Nephron progenitor cell (in vitro differentiated cells): ENCODE results near the gene GPR157.

Experiments
- DNase-seq: peaks from one replicate; pipeline ENCODE4 v3.0.0; 2021
- H3K27ac Mint-ChIP-seq: 2 replicates; pipeline ENCODE4 v1.8.0; 2021; ENCODE audit warnings: mild to moderate bottlenecking, moderate library complexity, mixed read lengths
- H3K27me3 Mint-ChIP-seq: 2 replicates; pipeline ENCODE4 v1.8.0; 2021; ENCODE audit warnings: mild to moderate bottlenecking, low read depth, mixed read lengths; ENCODE audit not compliant: poor library complexity
- H3K36me3 Mint-ChIP-seq: 2 replicates; pipeline ENCODE4 v1.8.0; 2021; ENCODE audit warnings: low read depth, mixed read lengths
- H3K4me1 Mint-ChIP-seq: 2 replicates; pipeline ENCODE4 v1.8.0; 2021; ENCODE audit warnings: mixed read lengths
- H3K4me3 Mint-ChIP-seq: 2 replicates; pipeline ENCODE4 v1.8.0; 2021; ENCODE audit warnings: mild to moderate bottlenecking, moderate library complexity, mixed read lengths
- H3K9me3 Mint-ChIP-seq: 2 replicates; pipeline ENCODE4 v1.8.0; 2021; ENCODE audit warnings: mild to moderate bottlenecking, moderate library complexity, mixed read lengths
- TF ChIP-seq, protein P1 (sequence below): fragments of 200-600 bp; sonication (generic); IDR thresholded peaks from 2 replicates; pipeline ENCODE4 v1.5.0; 2021; ENCODE audit warnings: antibody characterized with exemption

The GPR157 gene

GRCh38 chr1:9093581-9093980 lies 35.3 kb downstream of the GPR157 start:
- TF ChIP-seq, protein P1, sequence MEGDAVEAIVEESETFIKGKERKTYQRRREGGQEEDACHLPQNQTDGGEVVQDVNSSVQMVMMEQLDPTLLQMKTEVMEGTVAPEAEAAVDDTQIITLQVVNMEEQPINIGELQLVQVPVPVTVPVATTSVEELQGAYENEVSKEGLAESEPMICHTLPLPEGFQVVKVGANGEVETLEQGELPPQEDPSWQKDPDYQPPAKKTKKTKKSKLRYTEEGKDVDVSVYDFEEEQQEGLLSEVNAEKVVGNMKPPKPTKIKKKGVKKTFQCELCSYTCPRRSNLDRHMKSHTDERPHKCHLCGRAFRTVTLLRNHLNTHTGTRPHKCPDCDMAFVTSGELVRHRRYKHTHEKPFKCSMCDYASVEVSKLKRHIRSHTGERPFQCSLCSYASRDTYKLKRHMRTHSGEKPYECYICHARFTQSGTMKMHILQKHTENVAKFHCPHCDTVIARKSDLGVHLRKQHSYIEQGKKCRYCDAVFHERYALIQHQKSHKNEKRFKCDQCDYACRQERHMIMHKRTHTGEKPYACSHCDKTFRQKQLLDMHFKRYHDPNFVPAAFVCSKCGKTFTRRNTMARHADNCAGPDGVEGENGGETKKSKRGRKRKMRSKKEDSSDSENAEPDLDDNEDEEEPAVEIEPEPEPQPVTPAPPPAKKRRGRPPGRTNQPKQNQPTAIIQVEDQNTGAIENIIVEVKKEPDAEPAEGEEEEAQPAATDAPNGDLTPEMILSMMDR = no peak
- Mint-ChIP-seq H3K27ac (no peak overlapping the region), H3K36me3 (peaks cover 14% of the 10 kb centered on the region), H3K27me3 (peaks cover 3% of the 10 kb centered on the region), H3K4me3 (no peak overlapping the region), H3K4me1 (peaks cover 5% of the 10 kb centered on the region), H3K9me3 (peaks cover 46% of the 10 kb centered on the region)
- no peak for DNase-seq

DNA sequence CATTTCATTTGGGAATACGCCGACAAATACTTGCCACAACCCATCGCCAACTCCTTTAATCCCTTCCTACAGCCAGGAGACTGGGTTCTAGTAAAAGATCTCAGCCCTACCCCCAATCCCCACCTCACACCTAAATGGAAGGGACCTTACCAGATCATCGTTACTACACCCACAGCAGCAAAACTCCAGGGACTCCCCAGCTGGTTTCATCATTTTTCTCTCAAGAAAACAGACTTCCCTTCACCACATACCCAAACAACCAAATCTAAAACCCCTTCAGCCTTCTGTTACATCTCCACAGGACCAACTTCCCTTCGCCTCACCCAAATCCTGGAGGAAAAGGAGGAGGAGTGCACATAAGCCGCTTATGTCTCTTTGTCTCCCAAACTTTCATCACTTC lies 35.8 kb downstream of the GPR157 start:
- peaks cover 46% of the 10 kb centered on the region for H3K9me3 Mint-ChIP-seq
- no peak overlapping the region for H3K4me3 Mint-ChIP-seq
- DNase-seq = no peak
- H3K27me3 Mint-ChIP-seq = peaks cover 3% of the 10 kb centered on the region
- no peak overlapping the region for H3K27ac Mint-ChIP-seq
- TF ChIP-seq, protein P1 = no peak
- peaks cover under 1% of the 10 kb centered on the region for H3K4me1 Mint-ChIP-seq
- H3K36me3 Mint-ChIP-seq = peaks cover 14% of the 10 kb centered on the region

- Mint-ChIP-seq H3K36me3 (peaks cover 15% of the 10 kb centered on the region), H3K27me3 (peaks cover 14% of the 10 kb centered on the region), H3K4me3 (no peak overlapping the region), H3K27ac (no peak overlapping the region), H3K9me3 (peaks cover 29% of the 10 kb centered on the region), H3K4me1 (peaks cover 21% of the 10 kb centered on the region)
- no peak for DNase-seq
- TF ChIP-seq, protein P1 = no peak
These were observed 40.1 kb downstream of the GPR157 start for GRCh38 chr1:9088807-9089206.

- peaks cover 14% of the 10 kb centered on the region for H3K27me3 Mint-ChIP-seq
- no peak overlapping the region for H3K27ac Mint-ChIP-seq
- H3K4me3 Mint-ChIP-seq = no peak overlapping the region
- H3K9me3 Mint-ChIP-seq = peaks cover 29% of the 10 kb centered on the region
- DNase-seq = no peak
- H3K36me3 Mint-ChIP-seq = peaks cover 15% of the 10 kb centered on the region
- H3K4me1 Mint-ChIP-seq = peaks cover 28% of the 10 kb centered on the region
- TF ChIP-seq, protein P1 = no peak
These were observed 41.3 kb downstream of the GPR157 start for GRCh38 chr1:9087411-9088125.

DNA sequence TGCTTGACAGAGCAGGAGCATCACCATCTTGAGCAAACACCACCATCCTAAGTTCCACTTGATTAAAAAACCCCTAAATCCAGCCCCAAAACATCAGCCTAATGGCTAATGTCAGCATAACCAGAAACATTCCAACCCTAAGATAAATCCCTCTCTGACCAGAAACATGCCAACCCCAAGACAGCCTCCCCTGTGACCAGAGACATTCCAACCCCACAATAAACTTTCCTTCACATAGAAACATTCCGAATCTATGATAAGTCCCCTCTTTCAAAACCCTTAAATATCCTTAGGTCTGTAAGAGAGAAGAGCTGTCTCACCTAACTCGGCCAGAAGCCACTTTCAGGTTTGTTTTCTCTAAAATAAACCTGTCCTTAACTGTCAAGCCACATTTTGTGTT lies 42.1 kb downstream of the GPR157 start:
- peaks cover 14% of the 10 kb centered on the region for H3K27me3 Mint-ChIP-seq
- peaks cover 29% of the 10 kb centered on the region for H3K9me3 Mint-ChIP-seq
- H3K4me3 Mint-ChIP-seq = no peak overlapping the region
- peaks cover 33% of the 10 kb centered on the region for H3K4me1 Mint-ChIP-seq
- H3K27ac Mint-ChIP-seq = no peak overlapping the region
- H3K36me3 Mint-ChIP-seq = peaks cover 15% of the 10 kb centered on the region
- DNase-seq = no peak
- TF ChIP-seq, protein P1 = no peak

- Mint-ChIP-seq H3K4me3 (no peak overlapping the region), H3K4me1 (peaks cover 33% of the 10 kb centered on the region), H3K27me3 (peaks cover 14% of the 10 kb centered on the region)
These were observed 42.9 kb downstream of the GPR157 start for GRCh38 chr1:9086045-9086444.

More at GRCh38 chr1:9086045-9086444, 42.9 kb downstream of the GPR157 start:
- DNase-seq = no peak
- Mint-ChIP-seq H3K9me3 (peaks cover 29% of the 10 kb centered on the region), H3K36me3 (peaks cover 15% of the 10 kb centered on the region), H3K27ac (peak overlapping the region; percentile 35)
- TF ChIP-seq, protein P1 = no peak
